Measurements from ENCODE around the gene SEPTIN14. TPM values are rescaled to one million over a fixed set of nuclear protein-coding genes. Genes with fewer than 3 reads are reported as not detected.
"Not testable (repeated sequence)": the region's sequence is repeated elsewhere in the genome, so short reads cannot be mapped to it uniquely, and the experiment has no call there.

SEPTIN14 gene
- total RNA-seq: not detected

DNA sequence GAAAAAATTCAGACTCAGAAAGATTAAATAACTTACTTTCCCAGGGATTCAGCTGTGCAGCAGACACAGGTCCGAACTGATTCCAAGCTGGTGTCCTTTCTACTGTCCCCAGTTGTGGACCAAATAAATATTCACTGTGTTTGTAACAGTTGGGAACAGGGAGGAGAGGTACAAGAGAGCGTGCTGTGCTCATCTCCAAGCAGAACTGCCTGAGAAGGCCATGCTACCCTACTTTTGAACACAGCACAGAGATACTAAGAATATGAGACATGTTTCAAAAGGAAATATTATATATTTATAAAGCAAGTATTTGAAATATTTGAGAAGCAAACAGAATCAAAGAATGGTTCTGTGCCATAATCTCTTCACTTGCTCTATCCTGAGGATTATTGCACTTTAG lies at the start of gene SEPTIN14:
Gene SEPTIN14, minus strand, starts transcription at position 101 of the 400 bp plus-strand sequence. CDS start 756 bp downstream, outside the sequence.
- intact Hi-C loops (cut with DNase I); H3K27me3 ChIP-seq; DNase-seq (ENCODE audit: low spot score in 2 of 2); H3K9me3 ChIP-seq; H3K4me3 ChIP-seq; H3K36me3 ChIP-seq; H3K4me1 ChIP-seq; H3K27ac ChIP-seq: not testable (repeated sequence)

GRCh38 chr7:55903985-55904759 lies 41.6 kb upstream of the SEPTIN14 start:
- Histone ChIP-seq H3K4me3 (no peak overlapping the region), H3K27ac (no peak overlapping the region), H3K4me1 (no peaks in the 10 kb centered on the region), H3K9me3 (no peaks in the 10 kb centered on the region), H3K36me3 (peaks cover 0 to 7% of the 10 kb centered on the region in 2 donors), H3K27me3 (no peaks in the 10 kb centered on the region)
- no peak for DNase-seq (ENCODE audit: low spot score in 2 of 2)
- no peak for TF ChIP-seq CTCF (IDR thresholded peaks at IDR 0.05)
- intact Hi-C loops (cut with DNase I): no loop called here

GRCh38 chr7:55901059-55901458 lies 38.5 kb upstream of the SEPTIN14 start:
- H3K36me3 ChIP-seq; H3K9me3 ChIP-seq; H3K27ac ChIP-seq; H3K4me3 ChIP-seq; intact Hi-C loops (cut with DNase I); H3K4me1 ChIP-seq; H3K27me3 ChIP-seq; DNase-seq (ENCODE audit: low spot score in 2 of 2): not testable (repeated sequence)

GRCh38 chr7:55898287-55898686 lies 35.7 kb upstream of the SEPTIN14 start:
- no peak overlapping the region for H3K4me3 ChIP-seq
- no peak for TF ChIP-seq CTCF (IDR thresholded peaks at IDR 0.05)
- H3K27ac ChIP-seq: no peak overlapping the region
- H3K27me3 ChIP-seq: no peaks in the 10 kb centered on the region
- intact Hi-C loops (cut with DNase I): no loop called here
- no peak for DNase-seq (ENCODE audit: low spot score in 2 of 2)
- peaks cover 0 to 7% of the 10 kb centered on the region in 2 donors for H3K36me3 ChIP-seq
- no peaks in the 10 kb centered on the region for H3K9me3 ChIP-seq
- no peaks in the 10 kb centered on the region for H3K4me1 ChIP-seq

GRCh38 chr7:55895021-55895420 lies 32.5 kb upstream of the SEPTIN14 start:
- no peaks in the 10 kb centered on the region for H3K36me3 ChIP-seq
- no peaks in the 10 kb centered on the region for H3K9me3 ChIP-seq
- no peaks in the 10 kb centered on the region for H3K27me3 ChIP-seq
- no peak for TF ChIP-seq CTCF (IDR thresholded peaks at IDR 0.05)
- intact Hi-C loops (cut with DNase I): no loop called here
- no peak overlapping the region for H3K4me3 ChIP-seq
- DNase-seq (ENCODE audit: low spot score in 2 of 2): no peak
- no peak overlapping the region for H3K27ac ChIP-seq
- H3K4me1 ChIP-seq: no peaks in the 10 kb centered on the region

GRCh38 chr7:55893940-55894339 lies 31.4 kb upstream of the SEPTIN14 start:
- Histone ChIP-seq H3K4me3 (no peak overlapping the region), H3K27me3 (no peaks in the 10 kb centered on the region), H3K9me3 (no peaks in the 10 kb centered on the region), H3K27ac (no peak overlapping the region), H3K4me1 (no peaks in the 10 kb centered on the region), H3K36me3 (no peaks in the 10 kb centered on the region)
- no peak for DNase-seq (ENCODE audit: low spot score in 2 of 2)
- no peak for TF ChIP-seq CTCF (IDR thresholded peaks at IDR 0.05)
- intact Hi-C loops (cut with DNase I): no loop called here

GRCh38 chr7:55888378-55888777 lies 25.8 kb upstream of the SEPTIN14 start:
- H3K27me3 ChIP-seq; DNase-seq (ENCODE audit: low spot score in 2 of 2); H3K27ac ChIP-seq; H3K36me3 ChIP-seq; H3K9me3 ChIP-seq; H3K4me1 ChIP-seq: not testable (repeated sequence)
- peak overlapping the region; percentile 59 to 75 for H3K4me3 ChIP-seq
- intact Hi-C loops (cut with DNase I): loop anchor here (2.0 to 10.0 kb wide), 4 partner anchors 289 to 1134 kb away; partner anchors contain the start of genes SEC61G and VOPP1
